Activated T-helper 2 cell treated with anti-CD3 and anti-CD28 coated beads, Interferon-gamma antibody, Interleukin-2, Interleukin-4, amounts not matched to agents 10 μg/mL and 5 μg/mL and 100 μg/mL, durations not matched to agents 14 hours and 24 hours and 36 hours (primary cell): ENCODE measurements around the gene DGUOK. TPM values are rescaled to one million over a fixed set of nuclear protein-coding genes. Genes with fewer than 3 reads are reported as not detected.

Experiments used
- DNase-seq: peaks from one replicate; pipeline ENCODE4 v3.0.0; 2021; ENCODE audit warnings: low spot score
- H3K27ac Mint-ChIP-seq: one replicate; pipeline ENCODE4 v1.8.0; 2021; ENCODE audit warnings: mixed read lengths
- H3K27me3 Mint-ChIP-seq: one replicate; pipeline ENCODE4 v1.8.0; 2021; ENCODE audit warnings: low read depth, mixed read lengths
- H3K36me3 Mint-ChIP-seq: one replicate; pipeline ENCODE4 v1.8.0; 2021; ENCODE audit warnings: low read depth, mixed read lengths
- H3K4me1 Mint-ChIP-seq: one replicate; pipeline ENCODE4 v1.8.0; 2021; ENCODE audit warnings: low read depth, mixed read lengths
- H3K4me3 Mint-ChIP-seq: one replicate; pipeline ENCODE4 v1.8.0; 2021; ENCODE audit warnings: low read depth, mild to moderate bottlenecking, moderate library complexity, mixed read lengths
- H3K9me3 Mint-ChIP-seq: one replicate; pipeline ENCODE4 v1.8.0; 2021; ENCODE audit warnings: mixed read lengths
- intact Hi-C: fragments of 100-400 bp; cut with micrococcal nuclease; formaldehyde crosslinking; loops from one replicate; pipeline ENCODE4 v1.15.1; 2023
- total RNA-seq: library from RNA; stranded (reverse); gene quantifications from 2 replicates; pipeline ENCODE4 v1.2.3, GENCODE V29; 2022

Gene DGUOK
- total RNA-seq, 1 donor from 2014 or later = 90.9 TPM

- no peak for DNase-seq
- Mint-ChIP-seq H3K36me3 (peaks cover 25% of the 10 kb centered on the region), H3K9me3 (no peaks in the 10 kb centered on the region), H3K4me3 (peak overlapping the region; percentile 30), H3K4me1 (peaks cover 62% of the 10 kb centered on the region), H3K27ac (no peak overlapping the region), H3K27me3 (no peaks in the 10 kb centered on the region)
- intact Hi-C loops = loop anchor here (1.0 to 10.0 kb wide), 2 partner anchors 19 to 223 kb away; no protein-coding TSS in a partner anchor
Measured at GRCh38 chr2:73982140-73982617, 55.5 kb downstream of the DGUOK start.

GRCh38 chr2:73983322-73984202, 56.9 kb downstream of the DGUOK start:
- Mint-ChIP-seq H3K27me3 (no peaks in the 10 kb centered on the region), H3K27ac (peak overlapping the region; percentile 80), H3K4me1 (peaks cover 65% of the 10 kb centered on the region), H3K36me3 (peaks cover 37% of the 10 kb centered on the region), H3K9me3 (no peaks in the 10 kb centered on the region), H3K4me3 (peak overlapping the region; percentile 80)
- intact Hi-C loops = loop anchor here (10.0 kb wide), 1 partner anchor 221 kb away; no protein-coding TSS in a partner anchor
- no peak for DNase-seq

- H3K4me3 Mint-ChIP-seq = peak within 1 kb of the TSS; percentile 86
- H3K27me3 Mint-ChIP-seq = no peaks in the 10 kb centered on the region
- DNase-seq = no peak
- H3K27ac Mint-ChIP-seq = peak within 1 kb of the TSS; percentile 80
- peaks cover 41% of the 10 kb centered on the region for H3K36me3 Mint-ChIP-seq
- H3K4me1 Mint-ChIP-seq = peaks cover 64% of the 10 kb centered on the region
- intact Hi-C loops = loop anchor here (10.0 kb wide), 1 partner anchor 220 kb away; no protein-coding TSS in a partner anchor
- H3K9me3 Mint-ChIP-seq = no peaks in the 10 kb centered on the region
Measured at GRCh38 chr2:73984203-73984921, 57.7 kb downstream of the DGUOK start, which contains the start of gene TET3. Gene TET3, plus strand, starts transcription at chr2:73984910. Its CDS starts 1,494 bp downstream, at chr2:73986404.

GRCh38 chr2:73984922-73985307, 58.2 kb downstream of the DGUOK start:
- intact Hi-C loops = loop anchor here (5.0 to 10.0 kb wide), 2 partner anchors 47 to 220 kb away; no protein-coding TSS in a partner anchor
- no peak overlapping the region for H3K4me3 Mint-ChIP-seq
- H3K4me1 Mint-ChIP-seq = peaks cover 64% of the 10 kb centered on the region
- no peaks in the 10 kb centered on the region for H3K9me3 Mint-ChIP-seq
- peak; percentile 61 for DNase-seq
- H3K27me3 Mint-ChIP-seq = no peaks in the 10 kb centered on the region
- H3K36me3 Mint-ChIP-seq = peaks cover 47% of the 10 kb centered on the region
- H3K27ac Mint-ChIP-seq = no peak overlapping the region

GRCh38 chr2:73985308-73986084, 58.8 kb downstream of the DGUOK start:
- peak overlapping the region; percentile 80 for H3K27ac Mint-ChIP-seq
- peaks cover 52% of the 10 kb centered on the region for H3K36me3 Mint-ChIP-seq
- H3K4me3 Mint-ChIP-seq = peak overlapping the region; percentile 86
- peaks cover 64% of the 10 kb centered on the region for H3K4me1 Mint-ChIP-seq
- no peaks in the 10 kb centered on the region for H3K27me3 Mint-ChIP-seq
- DNase-seq = peak; percentile 40
- intact Hi-C loops = loop anchor here (1.0 to 10.0 kb wide), 6 partner anchors 15 to 219 kb away; partner anchors contain the start of gene STAMBP
- H3K9me3 Mint-ChIP-seq = peaks cover 4% of the 10 kb centered on the region

- no peak for DNase-seq
- H3K27ac Mint-ChIP-seq = peak overlapping the region; percentile 80
- intact Hi-C loops = loop anchor here (1.0 to 10.0 kb wide), 6 partner anchors 15 to 219 kb away; partner anchors contain the start of gene STAMBP
- H3K9me3 Mint-ChIP-seq = peaks cover 9% of the 10 kb centered on the region
- H3K27me3 Mint-ChIP-seq = no peaks in the 10 kb centered on the region
- peaks cover 60% of the 10 kb centered on the region for H3K4me1 Mint-ChIP-seq
- peak overlapping the region; percentile 86 for H3K4me3 Mint-ChIP-seq
- H3K36me3 Mint-ChIP-seq = peaks cover 59% of the 10 kb centered on the region
Measured at GRCh38 chr2:73986085-73986681, 59.5 kb downstream of the DGUOK start.

GRCh38 chr2:73987109-73987947, 60.6 kb downstream of the DGUOK start:
- DNase-seq = no peak
- Mint-ChIP-seq H3K4me3 (peak overlapping the region; percentile 86), H3K9me3 (peaks cover 15% of the 10 kb centered on the region), H3K36me3 (peaks cover 71% of the 10 kb centered on the region), H3K27ac (peak overlapping the region; percentile 80), H3K27me3 (no peaks in the 10 kb centered on the region), H3K4me1 (peaks cover 60% of the 10 kb centered on the region)
- intact Hi-C loops = loop anchor here (1.0 to 10.0 kb wide), 7 partner anchors 13 to 217 kb away; partner anchors contain the start of gene STAMBP

- H3K4me1 Mint-ChIP-seq = peaks cover 58% of the 10 kb centered on the region
- H3K36me3 Mint-ChIP-seq = peaks cover 79% of the 10 kb centered on the region
- no peak for DNase-seq
- H3K27ac Mint-ChIP-seq = no peak overlapping the region
- intact Hi-C loops = loop anchor here (1.0 to 10.0 kb wide), 7 partner anchors 13 to 217 kb away; partner anchors contain the start of gene STAMBP
- H3K9me3 Mint-ChIP-seq = peaks cover 15% of the 10 kb centered on the region
- no peaks in the 10 kb centered on the region for H3K27me3 Mint-ChIP-seq
- peak overlapping the region; percentile 86 for H3K4me3 Mint-ChIP-seq
Measured at GRCh38 chr2:73987948-73988700, 61.4 kb downstream of the DGUOK start.

- H3K9me3 Mint-ChIP-seq = peaks cover 15% of the 10 kb centered on the region
- peaks cover 86% of the 10 kb centered on the region for H3K36me3 Mint-ChIP-seq
- H3K27ac Mint-ChIP-seq = no peak overlapping the region
- peaks cover 65% of the 10 kb centered on the region for H3K4me1 Mint-ChIP-seq
- no peak for DNase-seq
- H3K27me3 Mint-ChIP-seq = no peaks in the 10 kb centered on the region
- intact Hi-C loops = loop anchor here (5.0 to 10.0 kb wide), 2 partner anchors 42 to 215 kb away; no protein-coding TSS in a partner anchor
- no peak overlapping the region for H3K4me3 Mint-ChIP-seq
Measured at GRCh38 chr2:73989972-73990371, 63.3 kb downstream of the DGUOK start.

- no peak overlapping the region for H3K27ac Mint-ChIP-seq
- peaks cover 86% of the 10 kb centered on the region for H3K36me3 Mint-ChIP-seq
- no peak for DNase-seq
- H3K4me3 Mint-ChIP-seq = no peak overlapping the region
- H3K4me1 Mint-ChIP-seq = peaks cover 68% of the 10 kb centered on the region
- H3K27me3 Mint-ChIP-seq = no peaks in the 10 kb centered on the region
- H3K9me3 Mint-ChIP-seq = peaks cover 15% of the 10 kb centered on the region
- intact Hi-C loops = no loop called here
Measured at GRCh38 chr2:73990531-73990930, 63.9 kb downstream of the DGUOK start.
